Measurements from ENCODE around the gene SAP30. TPM values are rescaled to one million over a fixed set of nuclear protein-coding genes. Genes with fewer than 3 reads are reported as not detected.

Gene SAP30
- total RNA-seq, 1 experiment from 2014 or later = 20.0 TPM

DNA sequence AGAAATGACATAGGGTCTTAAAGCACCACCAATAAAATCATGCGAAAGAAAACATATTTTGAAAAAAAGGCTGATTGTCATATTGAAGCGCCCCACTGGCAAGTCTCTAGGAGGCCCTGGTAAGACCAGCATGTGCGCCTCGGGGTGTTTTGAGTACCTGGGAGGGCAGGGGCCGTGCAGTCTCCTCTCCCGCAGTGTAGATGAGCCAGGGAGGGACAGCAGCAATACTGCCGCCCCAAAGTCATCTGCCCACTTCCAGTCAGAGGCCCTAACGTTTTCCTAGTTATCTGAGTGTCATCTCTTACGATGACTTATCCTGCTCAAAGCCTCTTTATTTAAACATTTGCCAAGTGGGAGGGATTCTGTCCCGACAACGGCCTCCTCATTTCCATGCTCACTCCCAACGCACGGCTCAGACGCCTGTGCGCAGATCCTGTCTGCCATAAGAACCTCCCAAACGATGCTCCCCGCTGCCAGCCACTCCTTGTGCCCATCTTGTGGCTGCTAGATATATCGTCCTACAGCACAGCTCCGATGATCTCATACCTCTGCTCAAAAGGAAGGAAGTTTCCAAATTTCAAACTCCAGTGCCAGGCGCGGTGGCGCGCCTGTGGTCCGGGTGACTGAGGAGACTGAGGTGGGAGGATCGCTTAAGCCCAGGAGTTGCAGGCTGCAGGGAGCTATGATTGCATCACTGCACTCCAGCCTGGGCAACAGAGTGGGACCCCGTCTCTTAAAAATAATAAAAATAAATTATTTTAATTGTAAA lies 45.3 kb downstream of the SAP30 start:
- Mint-ChIP-seq H3K36me3 (no peaks in the 10 kb centered on the region), H3K4me3 (no peak overlapping the region), H3K27ac (no peak overlapping the region), H3K27me3 (ENCODE audit: low read depth) (no peaks in the 10 kb centered on the region), H3K9me3 (no peaks in the 10 kb centered on the region), H3K4me1 (no peaks in the 10 kb centered on the region)
- 0 out of 2 replicates have a peak, but pooled peaks have one; percentile 25 for ATAC-seq
- no peak for DNase-seq (ENCODE audit: low spot score)
- ChIA-PET CTCF (interaction anchor here (0.7 to 4.5 kb wide), 5 partner anchors 82 to 412 kb away, joined by 3 to 28 read pairs (median 4); partner anchors contain the start of gene HMGB2), POLR2A (interaction anchor here (0.7 to 0.8 kb wide), 2 partner anchors 23 to 46 kb away, joined by 3 read pairs; no protein-coding TSS in a partner anchor)
- TF ChIP-seq ZNF121 (CRISPR knock-in tag; IDR thresholded peaks at IDR 0.05) (0 out of 2 replicates have a peak, but pooled peaks have one; percentile 59), NR3C1 (CRISPR knock-in tag; conservative IDR thresholded peaks at IDR 0.05; ENCODE audit: low read depth) (no peak)

DNA sequence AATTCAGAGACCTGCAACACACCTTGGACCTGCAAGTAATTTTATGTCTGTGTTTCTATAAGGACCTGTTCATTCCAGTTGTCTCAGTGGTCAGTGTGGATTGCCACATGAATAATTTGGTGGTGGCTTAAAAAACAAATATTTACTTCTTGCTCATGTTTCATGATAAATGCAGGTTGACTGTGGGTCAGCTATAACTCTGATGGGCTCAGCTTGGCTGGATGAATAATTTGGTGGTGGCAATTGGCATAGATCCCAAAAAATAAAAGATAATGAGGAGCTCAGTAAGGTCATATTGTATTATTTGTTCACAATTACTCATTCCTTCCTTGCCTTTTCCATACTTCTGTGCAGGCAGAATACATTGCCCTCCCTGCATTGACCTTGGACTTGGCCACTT lies 47.1 kb downstream of the SAP30 start:
- no peaks in the 10 kb centered on the region for H3K36me3 Mint-ChIP-seq
- no peak overlapping the region for H3K27ac Mint-ChIP-seq
- ChIA-PET POLR2A (no interaction called here), CTCF (interaction anchor here (0.6 to 4.6 kb wide), 6 partner anchors 40 to 751 kb away, joined by 3 to 28 read pairs (median 4); partner anchors contain the start of gene SAP30)
- TF ChIP-seq, protein P1, sequence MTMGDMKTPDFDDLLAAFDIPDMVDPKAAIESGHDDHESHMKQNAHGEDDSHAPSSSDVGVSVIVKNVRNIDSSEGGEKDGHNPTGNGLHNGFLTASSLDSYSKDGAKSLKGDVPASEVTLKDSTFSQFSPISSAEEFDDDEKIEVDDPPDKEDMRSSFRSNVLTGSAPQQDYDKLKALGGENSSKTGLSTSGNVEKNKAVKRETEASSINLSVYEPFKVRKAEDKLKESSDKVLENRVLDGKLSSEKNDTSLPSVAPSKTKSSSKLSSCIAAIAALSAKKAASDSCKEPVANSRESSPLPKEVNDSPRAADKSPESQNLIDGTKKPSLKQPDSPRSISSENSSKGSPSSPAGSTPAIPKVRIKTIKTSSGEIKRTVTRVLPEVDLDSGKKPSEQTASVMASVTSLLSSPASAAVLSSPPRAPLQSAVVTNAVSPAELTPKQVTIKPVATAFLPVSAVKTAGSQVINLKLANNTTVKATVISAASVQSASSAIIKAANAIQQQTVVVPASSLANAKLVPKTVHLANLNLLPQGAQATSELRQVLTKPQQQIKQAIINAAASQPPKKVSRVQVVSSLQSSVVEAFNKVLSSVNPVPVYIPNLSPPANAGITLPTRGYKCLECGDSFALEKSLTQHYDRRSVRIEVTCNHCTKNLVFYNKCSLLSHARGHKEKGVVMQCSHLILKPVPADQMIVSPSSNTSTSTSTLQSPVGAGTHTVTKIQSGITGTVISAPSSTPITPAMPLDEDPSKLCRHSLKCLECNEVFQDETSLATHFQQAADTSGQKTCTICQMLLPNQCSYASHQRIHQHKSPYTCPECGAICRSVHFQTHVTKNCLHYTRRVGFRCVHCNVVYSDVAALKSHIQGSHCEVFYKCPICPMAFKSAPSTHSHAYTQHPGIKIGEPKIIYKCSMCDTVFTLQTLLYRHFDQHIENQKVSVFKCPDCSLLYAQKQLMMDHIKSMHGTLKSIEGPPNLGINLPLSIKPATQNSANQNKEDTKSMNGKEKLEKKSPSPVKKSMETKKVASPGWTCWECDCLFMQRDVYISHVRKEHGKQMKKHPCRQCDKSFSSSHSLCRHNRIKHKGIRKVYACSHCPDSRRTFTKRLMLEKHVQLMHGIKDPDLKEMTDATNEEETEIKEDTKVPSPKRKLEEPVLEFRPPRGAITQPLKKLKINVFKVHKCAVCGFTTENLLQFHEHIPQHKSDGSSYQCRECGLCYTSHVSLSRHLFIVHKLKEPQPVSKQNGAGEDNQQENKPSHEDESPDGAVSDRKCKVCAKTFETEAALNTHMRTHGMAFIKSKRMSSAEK (CRISPR knock-in tag; IDR thresholded peaks at IDR 0.05; ENCODE audit: borderline replicate concordance) = no peak
- TF ChIP-seq ZNF138 (CRISPR knock-in tag; conservative IDR thresholded peaks at IDR 0.05) = no peak
- TF ChIP-seq, protein P2, sequence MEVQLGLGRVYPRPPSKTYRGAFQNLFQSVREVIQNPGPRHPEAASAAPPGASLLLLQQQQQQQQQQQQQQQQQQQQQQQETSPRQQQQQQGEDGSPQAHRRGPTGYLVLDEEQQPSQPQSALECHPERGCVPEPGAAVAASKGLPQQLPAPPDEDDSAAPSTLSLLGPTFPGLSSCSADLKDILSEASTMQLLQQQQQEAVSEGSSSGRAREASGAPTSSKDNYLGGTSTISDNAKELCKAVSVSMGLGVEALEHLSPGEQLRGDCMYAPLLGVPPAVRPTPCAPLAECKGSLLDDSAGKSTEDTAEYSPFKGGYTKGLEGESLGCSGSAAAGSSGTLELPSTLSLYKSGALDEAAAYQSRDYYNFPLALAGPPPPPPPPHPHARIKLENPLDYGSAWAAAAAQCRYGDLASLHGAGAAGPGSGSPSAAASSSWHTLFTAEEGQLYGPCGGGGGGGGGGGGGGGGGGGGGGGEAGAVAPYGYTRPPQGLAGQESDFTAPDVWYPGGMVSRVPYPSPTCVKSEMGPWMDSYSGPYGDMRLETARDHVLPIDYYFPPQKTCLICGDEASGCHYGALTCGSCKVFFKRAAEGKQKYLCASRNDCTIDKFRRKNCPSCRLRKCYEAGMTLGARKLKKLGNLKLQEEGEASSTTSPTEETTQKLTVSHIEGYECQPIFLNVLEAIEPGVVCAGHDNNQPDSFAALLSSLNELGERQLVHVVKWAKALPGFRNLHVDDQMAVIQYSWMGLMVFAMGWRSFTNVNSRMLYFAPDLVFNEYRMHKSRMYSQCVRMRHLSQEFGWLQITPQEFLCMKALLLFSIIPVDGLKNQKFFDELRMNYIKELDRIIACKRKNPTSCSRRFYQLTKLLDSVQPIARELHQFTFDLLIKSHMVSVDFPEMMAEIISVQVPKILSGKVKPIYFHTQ (CRISPR knock-in tag; IDR thresholded peaks at IDR 0.05) = no peak
- TF ChIP-seq GABPB1 (CRISPR knock-in tag; IDR thresholded peaks at IDR 0.05) = no peak
- TF ChIP-seq ATF3 (CRISPR knock-in tag; conservative IDR thresholded peaks at IDR 0.05) = no peak
- TF ChIP-seq, protein P3, sequence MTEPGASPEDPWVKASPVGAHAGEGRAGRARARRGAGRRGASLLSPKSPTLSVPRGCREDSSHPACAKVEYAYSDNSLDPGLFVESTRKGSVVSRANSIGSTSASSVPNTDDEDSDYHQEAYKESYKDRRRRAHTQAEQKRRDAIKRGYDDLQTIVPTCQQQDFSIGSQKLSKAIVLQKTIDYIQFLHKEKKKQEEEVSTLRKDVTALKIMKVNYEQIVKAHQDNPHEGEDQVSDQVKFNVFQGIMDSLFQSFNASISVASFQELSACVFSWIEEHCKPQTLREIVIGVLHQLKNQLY (CRISPR knock-in tag; IDR thresholded peaks at IDR 0.05) = no peak
- TF ChIP-seq NR2C2 (CRISPR knock-in tag; IDR thresholded peaks at IDR 0.05) = no peak
- TF ChIP-seq ZNF263 (CRISPR knock-in tag; IDR thresholded peaks at IDR 0.05; ENCODE audit: low read depth) = no peak
- no peak for TF ChIP-seq FOXJ3 (CRISPR knock-in tag; IDR thresholded peaks at IDR 0.05; ENCODE audit: borderline replicate concordance)
- TF ChIP-seq NR1H2 (CRISPR knock-in tag; IDR thresholded peaks at IDR 0.05) = no peak
- TF ChIP-seq TP53 (CRISPR knock-in tag; IDR thresholded peaks at IDR 0.05) = no peak
- TF ChIP-seq USF1 (CRISPR knock-in tag; IDR thresholded peaks at IDR 0.05) = no peak
- TF ChIP-seq HMGA2 (CRISPR knock-in tag; IDR thresholded peaks at IDR 0.05) = no peak
- TF ChIP-seq SMAD4 (CRISPR knock-in tag; IDR thresholded peaks at IDR 0.05) = no peak
- TF ChIP-seq ZBTB21 (CRISPR knock-in tag; IDR thresholded peaks at IDR 0.05; ENCODE audit: borderline replicate concordance) = no peak
- H3K27me3 Mint-ChIP-seq (ENCODE audit: low read depth) = no peaks in the 10 kb centered on the region
- no peak overlapping the region for H3K4me3 Mint-ChIP-seq
- ATAC-seq (no peak), DNase-seq (ENCODE audit: low spot score) (no peak)
- no peaks in the 10 kb centered on the region for H3K9me3 Mint-ChIP-seq
- H3K4me1 Mint-ChIP-seq = no peaks in the 10 kb centered on the region
